NT2/D1 (cell line): ENCODE measurements around the gene METTL1.

Experiments used
- SUZ12 ChIP-seq: IDR thresholded peaks from 2 replicates; pipeline ENCODE4 v1.6.1; 2011; ENCODE audit not compliant: insufficient read length, insufficient read depth; ENCODE audit errors: extremely low read depth
- YY1 ChIP-seq: IDR thresholded peaks from 2 replicates; pipeline ENCODE4 v1.6.1; 2011; ENCODE audit not compliant: insufficient read length, insufficient read depth

- TF ChIP-seq YY1 (no peak), SUZ12 (no peak)
Measured at GRCh38 chr12:57816855-57817151, 44.9 kb upstream of the METTL1 start.
